Endodermal cell (in vitro differentiated cells): Measurements from ENCODE around the gene MNT. TPM values are rescaled to one million over a fixed set of nuclear protein-coding genes. Genes with fewer than 3 reads are reported as not detected.

Experiments used
- DNase-seq: peaks from one replicate; pipeline ENCODE4 v3.0.0-alpha.2; 2017
- H3K27ac ChIP-seq: 2 replicates; pipeline ENCODE4 v1.5.1; 2013; ENCODE audit warnings: mild to moderate bottlenecking, low read depth, low read length, moderate library complexity
- H3K27me3 ChIP-seq: 2 replicates; pipeline ENCODE4 v1.6.1; 2013; ENCODE audit warnings: mild to moderate bottlenecking, low read length, moderate library complexity; ENCODE audit not compliant: insufficient read depth, control insufficient read depth, poor library complexity, severe bottlenecking
- H3K36me3 ChIP-seq: 2 replicates; pipeline ENCODE4 v1.7.0; 2013; ENCODE audit warnings: mild to moderate bottlenecking, low read length, moderate library complexity; ENCODE audit not compliant: control insufficient read depth, insufficient read depth
- H3K4me1 ChIP-seq: one replicate; pipeline ENCODE4 v1.7.0; 2013; ENCODE audit warnings: low read length; ENCODE audit not compliant: control insufficient read depth, insufficient read depth
- H3K4me3 ChIP-seq: 2 replicates; pipeline ENCODE4 v1.5.1; 2013; ENCODE audit warnings: mild to moderate bottlenecking, low read length, moderate library complexity
- H3K9ac ChIP-seq: 2 replicates; pipeline ENCODE4 v1.6.1; 2013; ENCODE audit warnings: mild to moderate bottlenecking, low read length, moderate library complexity; ENCODE audit not compliant: poor library complexity, severe bottlenecking; ENCODE audit errors: extremely low read depth
- H3K9me3 ChIP-seq: 2 replicates; pipeline ENCODE4 v1.6.1; 2013; ENCODE audit warnings: mild to moderate bottlenecking, low read length, moderate library complexity; ENCODE audit not compliant: control insufficient read depth
- H3K27ac Mint-ChIP-seq: 2 replicates; pipeline ENCODE4 v1.8.0; 2020; ENCODE audit warnings: mixed read lengths
- H3K27me3 Mint-ChIP-seq: 2 replicates; pipeline ENCODE4 v1.8.0; 2021; ENCODE audit warnings: mild to moderate bottlenecking, mixed read lengths; ENCODE audit not compliant: insufficient read depth
- H3K36me3 Mint-ChIP-seq: 2 replicates; pipeline ENCODE4 v1.8.0; 2020; ENCODE audit warnings: low read depth, mixed read lengths
- H3K4me1 Mint-ChIP-seq: 2 replicates; pipeline ENCODE4 v1.8.0; 2020; ENCODE audit warnings: mixed read lengths
- H3K4me3 Mint-ChIP-seq: 2 replicates; pipeline ENCODE4 v1.8.0; 2020; ENCODE audit warnings: mild to moderate bottlenecking, moderate library complexity, mixed read lengths
- H3K9me3 Mint-ChIP-seq: 2 replicates; pipeline ENCODE4 v1.8.0; 2020; ENCODE audit warnings: mild to moderate bottlenecking, mixed read lengths
- CTCF ChIP-seq: fragments of 200-600 bp; sonication (generic); conservative IDR thresholded peaks from 2 replicates; pipeline ENCODE4 v1.5.0; 2021; ENCODE audit warnings: antibody characterized with exemption, mild to moderate bottlenecking
- WGBS, 2 experiments: methylation state at CpG; one replicate each; pipeline versions ENCODE4 v1.1.5 to v1.1.7; 2013; ENCODE audit warnings: missing lambda C conversion rate in 2 of 2, mixed read lengths in 1 of 2; ENCODE audit not compliant: insufficient coverage in 1 of 2, insufficient read length in 1 of 2; 5-methylcytosine and 5-hydroxymethylcytosine counted together
- total RNA-seq, 2 donors: library from RNA; stranded (reverse); fragmentation: NEBNext Ultra II Directional in 1 of 2; extraction: Animal tissue kit (Norgen Biotek cat#: 25700) in 1 of 2; gene quantifications; 2 replicates in 1 of 2; 3 replicates in 1 of 2; pipeline ENCODE4 v1.2.1, GENCODE V29; 2021

MNT gene
- total RNA-seq, 2 donors from 2014 or later = 25.3 to 30.2 TPM

DNA sequence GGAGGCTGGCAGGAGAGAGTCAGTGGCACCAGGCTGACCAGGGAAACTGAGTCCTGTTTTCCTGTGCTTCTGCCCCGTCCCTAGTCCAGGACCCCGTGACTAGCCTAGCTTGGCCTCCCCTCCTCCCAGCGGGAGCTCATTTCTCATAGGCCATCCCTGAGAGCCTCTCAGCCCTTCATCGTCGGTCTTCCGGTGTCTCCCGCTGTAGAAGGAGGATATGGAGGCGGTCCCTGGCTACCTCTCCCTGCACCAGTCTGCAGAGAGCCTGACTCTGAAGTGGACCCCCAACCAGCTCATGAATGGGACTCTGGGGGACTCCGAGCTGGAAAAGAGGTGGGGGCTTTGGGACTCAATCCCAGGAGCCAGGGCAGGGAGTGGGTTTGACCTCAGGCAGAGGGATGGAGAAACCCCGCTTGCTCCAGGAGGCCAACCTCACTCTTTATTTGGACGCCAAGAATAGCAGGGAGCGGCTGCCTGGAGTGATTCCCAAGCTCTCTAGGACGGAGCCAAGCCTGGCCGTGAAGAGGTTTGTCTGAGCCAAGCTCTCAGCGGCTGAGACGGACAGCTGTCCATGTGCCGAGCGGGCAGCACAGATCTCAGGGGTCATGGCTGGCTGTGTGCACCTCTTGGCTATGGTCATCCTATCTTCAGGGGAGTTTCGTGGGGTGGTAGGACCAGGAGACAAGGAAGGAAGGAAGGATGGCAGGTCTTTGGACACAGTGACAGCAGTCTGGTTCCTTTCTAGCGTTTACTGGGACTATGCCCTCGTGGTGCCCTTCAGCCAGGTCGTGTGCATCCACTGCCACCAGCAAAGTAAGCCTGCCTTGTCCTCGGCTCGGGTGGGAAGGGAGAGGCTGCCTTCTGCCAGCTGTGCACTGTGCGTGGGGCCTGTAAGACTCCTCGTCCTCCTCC is 36.8 kb downstream of the MNT start:
- Mint-ChIP-seq H3K4me3 (no peak overlapping the region), H3K9me3 (no peaks in the 10 kb centered on the region), H3K36me3 (peaks cover 11% of the 10 kb centered on the region), H3K27ac (no peak overlapping the region), H3K4me1 (no peaks in the 10 kb centered on the region), H3K27me3 (no peaks in the 10 kb centered on the region)
- H3K27me3 ChIP-seq = no peaks in the 10 kb centered on the region
- no peaks in the 10 kb centered on the region for H3K9me3 ChIP-seq
- H3K4me3 ChIP-seq = no peak overlapping the region
- DNase-seq = no peak
- H3K4me1 ChIP-seq = no peaks in the 10 kb centered on the region
- WGBS, 2 experiments = 93 to 96% methylated on average over 21 to 26 of the region's 26 CpGs
- TF ChIP-seq CTCF = no peak
- H3K9ac ChIP-seq = no peak overlapping the region
- H3K27ac ChIP-seq = no peak overlapping the region
- H3K36me3 ChIP-seq = peaks cover 18% of the 10 kb centered on the region

GRCh38 chr17:2363318-2363717 is 37.5 kb downstream of the MNT start:
- no peaks in the 10 kb centered on the region for H3K4me1 Mint-ChIP-seq
- H3K27me3 ChIP-seq = no peaks in the 10 kb centered on the region
- H3K4me3 ChIP-seq = no peak overlapping the region
- no peak overlapping the region for H3K27ac ChIP-seq
- no peaks in the 10 kb centered on the region for H3K9me3 Mint-ChIP-seq
- no peak overlapping the region for H3K9ac ChIP-seq
- no peak overlapping the region for H3K4me3 Mint-ChIP-seq
- peaks cover 11% of the 10 kb centered on the region for H3K36me3 Mint-ChIP-seq
- WGBS, 2 experiments = 94 to 98% methylated on average over 21 of the region's 21 CpGs
- no peak for TF ChIP-seq CTCF
- H3K27ac Mint-ChIP-seq = no peak overlapping the region
- peaks cover 18% of the 10 kb centered on the region for H3K36me3 ChIP-seq
- DNase-seq = no peak
- no peaks in the 10 kb centered on the region for H3K9me3 ChIP-seq
- H3K4me1 ChIP-seq = no peaks in the 10 kb centered on the region
- no peaks in the 10 kb centered on the region for H3K27me3 Mint-ChIP-seq

DNA sequence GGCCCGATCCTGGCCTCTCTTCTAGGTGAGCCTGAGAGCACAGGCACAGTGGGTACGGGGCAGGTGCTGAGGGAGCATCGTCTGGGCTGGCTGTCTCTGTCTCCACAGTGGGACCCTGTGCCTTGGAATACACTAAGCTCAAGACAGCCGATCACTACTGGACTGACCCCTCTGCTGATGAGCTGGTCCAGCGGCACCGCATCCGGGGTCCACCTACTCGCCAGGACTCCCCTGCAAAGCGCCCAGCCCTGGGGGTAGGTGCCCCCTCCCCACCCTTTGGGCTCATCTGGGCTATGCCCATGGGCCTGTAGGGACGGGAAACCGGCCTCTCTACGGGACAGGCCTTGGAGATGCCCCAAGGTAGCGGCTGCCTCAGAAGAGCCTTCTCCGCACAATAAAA is 38.0 kb downstream of the MNT start:
- Histone ChIP-seq H3K27ac (no peak overlapping the region), H3K36me3 (peaks cover 18% of the 10 kb centered on the region), H3K27me3 (no peaks in the 10 kb centered on the region), H3K9ac (no peak overlapping the region), H3K4me3 (no peak overlapping the region), H3K9me3 (no peaks in the 10 kb centered on the region), H3K4me1 (no peaks in the 10 kb centered on the region)
- no peaks in the 10 kb centered on the region for H3K4me1 Mint-ChIP-seq
- whole genome bisulfite sequencing, 2 experiments = 94 to 100% methylated on average over 8 to 14 of the region's 14 CpGs
- H3K4me3 Mint-ChIP-seq = no peak overlapping the region
- DNase-seq = no peak
- H3K9me3 Mint-ChIP-seq = no peaks in the 10 kb centered on the region
- TF ChIP-seq CTCF = no peak
- no peaks in the 10 kb centered on the region for H3K27me3 Mint-ChIP-seq
- H3K36me3 Mint-ChIP-seq = peaks cover 11% of the 10 kb centered on the region
- no peak overlapping the region for H3K27ac Mint-ChIP-seq
